B cell (primary cell): ENCODE results near the gene PET100.

Source experiments
- EZH2 ChIP-seq: IDR thresholded peaks from 2 replicates; pipeline ENCODE4 v1.6.1; 2012; ENCODE audit warnings: borderline replicate concordance, low read depth, mild to moderate bottlenecking, moderate library complexity, low read length; ENCODE audit not compliant: insufficient read depth, poor library complexity, severe bottlenecking
- TF ChIP-seq, protein P1 (sequence below): fragments of 200-600 bp; IDR thresholded peaks from one replicate; pipeline ENCODE4 v1.8.0; 2022; ENCODE audit warnings: antibody characterized with exemption, mild to moderate bottlenecking

DNA sequence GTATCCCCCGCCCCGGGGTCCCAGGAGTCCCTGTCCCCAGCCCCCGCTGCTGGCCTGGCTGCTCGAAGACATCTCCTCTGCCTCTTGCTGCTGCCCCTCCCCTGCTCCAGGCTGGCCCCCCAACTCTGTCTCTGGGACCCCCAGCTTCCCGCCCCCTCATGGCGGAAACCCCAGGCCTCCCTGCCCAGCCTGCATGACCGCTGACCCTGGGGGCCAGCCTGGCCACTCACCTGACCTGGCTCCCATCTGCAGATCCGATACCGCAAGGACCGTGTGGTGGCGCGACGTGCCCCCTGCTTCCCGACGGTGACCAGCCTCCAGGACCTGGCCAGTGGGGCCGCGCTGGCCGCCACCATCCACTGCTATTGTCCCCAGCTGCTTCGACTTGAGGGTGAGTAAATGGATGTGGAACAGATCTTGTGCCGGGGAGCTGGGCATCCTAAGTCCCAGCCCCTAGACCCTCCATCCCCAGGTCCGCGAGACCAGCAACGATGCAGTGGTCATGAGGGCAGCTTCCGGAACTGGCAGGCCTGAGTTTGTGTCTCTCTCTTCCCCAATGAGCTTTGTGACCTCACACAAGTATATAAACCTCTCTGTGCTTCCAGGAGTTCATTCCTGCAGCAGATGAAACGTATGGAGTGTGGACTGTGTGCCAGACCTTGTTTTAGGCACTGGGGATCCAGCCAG, 21.6 kb upstream of the PET100 start:
- TF ChIP-seq, protein P1, sequence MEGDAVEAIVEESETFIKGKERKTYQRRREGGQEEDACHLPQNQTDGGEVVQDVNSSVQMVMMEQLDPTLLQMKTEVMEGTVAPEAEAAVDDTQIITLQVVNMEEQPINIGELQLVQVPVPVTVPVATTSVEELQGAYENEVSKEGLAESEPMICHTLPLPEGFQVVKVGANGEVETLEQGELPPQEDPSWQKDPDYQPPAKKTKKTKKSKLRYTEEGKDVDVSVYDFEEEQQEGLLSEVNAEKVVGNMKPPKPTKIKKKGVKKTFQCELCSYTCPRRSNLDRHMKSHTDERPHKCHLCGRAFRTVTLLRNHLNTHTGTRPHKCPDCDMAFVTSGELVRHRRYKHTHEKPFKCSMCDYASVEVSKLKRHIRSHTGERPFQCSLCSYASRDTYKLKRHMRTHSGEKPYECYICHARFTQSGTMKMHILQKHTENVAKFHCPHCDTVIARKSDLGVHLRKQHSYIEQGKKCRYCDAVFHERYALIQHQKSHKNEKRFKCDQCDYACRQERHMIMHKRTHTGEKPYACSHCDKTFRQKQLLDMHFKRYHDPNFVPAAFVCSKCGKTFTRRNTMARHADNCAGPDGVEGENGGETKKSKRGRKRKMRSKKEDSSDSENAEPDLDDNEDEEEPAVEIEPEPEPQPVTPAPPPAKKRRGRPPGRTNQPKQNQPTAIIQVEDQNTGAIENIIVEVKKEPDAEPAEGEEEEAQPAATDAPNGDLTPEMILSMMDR: no peak
- TF ChIP-seq EZH2: no peak
